ENCODE measurements around the gene CLDN2.

Gene CLDN2

DNA sequence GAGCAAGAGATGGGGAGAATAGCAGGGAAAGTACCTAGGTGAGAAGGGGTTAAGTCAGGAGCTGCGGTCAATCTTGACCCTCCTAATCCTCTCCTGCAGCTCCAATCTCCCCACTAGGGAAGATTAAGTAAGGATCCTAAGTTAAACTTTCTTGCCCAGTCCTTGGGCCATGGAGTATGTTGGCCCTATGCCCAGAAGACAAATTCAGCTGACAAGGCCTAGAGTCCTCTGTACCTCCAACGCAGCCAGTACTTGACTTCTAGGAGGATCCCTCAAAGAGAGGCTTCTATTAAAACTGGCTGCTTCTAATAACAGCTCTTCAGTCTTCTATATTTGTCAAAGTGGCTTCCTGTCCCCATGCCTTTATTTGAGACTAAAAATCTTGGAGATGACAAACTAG, 1.4 kb downstream of the CLDN2 start:
- no peak for DNase-seq (ENCODE audit: low read depth)

DNA sequence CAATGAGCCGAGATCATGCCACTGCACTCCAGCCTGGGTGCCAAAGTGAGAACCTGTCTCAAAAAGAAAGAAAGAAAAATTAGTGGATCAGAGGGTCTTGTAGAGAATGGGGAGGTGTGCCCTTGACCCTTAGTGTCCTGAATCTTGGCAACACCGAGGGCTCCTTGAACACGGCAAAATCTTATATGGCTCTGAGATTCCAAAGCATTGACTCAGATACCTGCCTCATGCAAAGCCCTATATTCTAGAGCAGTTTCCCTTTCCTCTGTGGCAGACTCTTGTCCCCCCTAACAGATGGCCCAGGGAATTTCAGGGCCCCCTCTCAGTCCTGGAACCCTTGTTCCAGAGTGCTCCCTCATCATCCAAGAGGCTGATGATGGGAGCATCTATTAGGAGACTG, 6.8 kb downstream of the CLDN2 start:
- no peak for DNase-seq (ENCODE audit: low read depth)

GRCh38 chrX:106927700-106928099, 7.5 kb downstream of the CLDN2 start:
- no peak for DNase-seq (ENCODE audit: low read depth)

GRCh38 chrX:106928227-106928626, 8.0 kb downstream of the CLDN2 start:
- no peak for DNase-seq (ENCODE audit: low read depth)

DNA sequence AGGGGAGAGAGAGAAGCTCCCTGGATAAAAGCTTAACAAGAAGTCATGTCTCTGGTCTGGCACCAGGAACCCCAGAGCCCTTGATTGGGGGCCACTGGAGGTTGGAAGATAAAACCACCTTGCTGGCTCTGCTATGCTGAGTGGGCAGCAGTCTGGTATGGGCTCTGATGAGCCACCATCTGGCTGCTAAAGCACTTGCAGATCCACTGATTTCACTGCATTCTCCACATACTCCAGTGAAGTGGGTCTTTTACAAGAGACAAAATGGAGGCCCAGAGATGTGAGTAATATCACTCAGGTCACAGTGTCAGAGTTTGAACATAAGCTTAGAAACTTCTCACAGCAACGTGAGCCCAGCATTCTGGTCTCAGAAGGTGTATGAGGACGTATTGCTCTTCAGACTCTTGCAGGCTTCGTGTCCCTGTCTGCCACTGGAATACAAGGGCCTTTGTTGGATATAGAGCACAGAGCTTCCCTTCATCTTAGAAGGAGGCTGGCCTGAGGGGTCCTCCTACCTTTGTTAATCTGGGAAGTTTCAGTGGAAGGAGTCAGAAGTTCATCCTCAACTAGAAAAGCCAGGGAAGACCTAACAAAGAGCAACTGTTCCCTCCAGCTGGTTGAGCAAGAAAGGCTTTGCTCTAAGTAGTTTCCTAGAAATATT, 11.8 kb downstream of the CLDN2 start:
- no peak for DNase-seq (ENCODE audit: low read depth)

GRCh38 chrX:106932492-106932923, 12.3 kb downstream of the CLDN2 start:
- DNase-seq (ENCODE audit: low read depth) = no peak

GRCh38 chrX:106932960-106933537, 12.8 kb downstream of the CLDN2 start:
- DNase-seq (ENCODE audit: low read depth) = no peak

DNA sequence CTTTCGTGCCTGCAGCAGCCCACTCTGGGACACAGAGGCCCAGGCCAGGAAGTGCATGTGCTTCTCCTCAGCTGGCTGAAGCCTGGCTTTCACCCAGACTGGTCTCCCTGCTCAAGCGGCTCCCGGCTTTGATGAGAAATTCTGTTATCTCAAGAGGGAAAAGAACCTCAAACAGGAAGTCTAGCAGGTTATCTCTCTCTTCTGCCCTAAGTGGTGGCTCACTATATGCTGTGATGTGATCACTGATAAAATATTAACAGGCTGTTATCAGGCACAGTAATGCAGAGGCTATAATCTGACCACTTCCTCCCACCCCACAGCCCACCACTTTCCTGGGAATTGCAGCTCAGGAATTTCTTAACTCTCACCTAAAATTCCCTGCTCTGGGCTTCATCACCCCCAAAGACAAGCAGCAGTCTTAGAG, 13.3 kb downstream of the CLDN2 start:
- DNase-seq (ENCODE audit: low read depth) = no peak

DNA sequence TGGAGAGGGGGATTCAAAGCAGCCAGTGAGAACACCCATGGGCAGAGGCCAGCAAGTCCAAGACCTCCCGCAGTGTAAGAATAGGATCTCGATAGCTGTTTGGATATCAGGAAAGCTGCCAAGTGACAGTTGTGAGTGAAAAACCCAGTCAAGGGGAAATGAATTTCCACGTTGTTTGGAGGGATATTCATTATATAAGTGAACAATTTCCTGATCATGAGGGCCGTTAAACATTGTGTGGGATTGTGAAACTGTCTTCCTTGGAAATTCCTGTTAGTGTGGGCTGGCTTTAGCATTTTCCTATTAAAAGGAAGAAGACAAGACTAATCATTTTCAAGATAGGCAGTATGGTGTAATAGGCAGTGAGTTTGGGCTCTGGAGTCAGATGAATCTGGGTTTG, 15.0 kb downstream of the CLDN2 start:
- DNase-seq (ENCODE audit: low read depth) = no peak

- DNase-seq (ENCODE audit: low read depth) = no peak
Observed at GRCh38 chrX:106936246-106936645, 16.0 kb downstream of the CLDN2 start.

DNA sequence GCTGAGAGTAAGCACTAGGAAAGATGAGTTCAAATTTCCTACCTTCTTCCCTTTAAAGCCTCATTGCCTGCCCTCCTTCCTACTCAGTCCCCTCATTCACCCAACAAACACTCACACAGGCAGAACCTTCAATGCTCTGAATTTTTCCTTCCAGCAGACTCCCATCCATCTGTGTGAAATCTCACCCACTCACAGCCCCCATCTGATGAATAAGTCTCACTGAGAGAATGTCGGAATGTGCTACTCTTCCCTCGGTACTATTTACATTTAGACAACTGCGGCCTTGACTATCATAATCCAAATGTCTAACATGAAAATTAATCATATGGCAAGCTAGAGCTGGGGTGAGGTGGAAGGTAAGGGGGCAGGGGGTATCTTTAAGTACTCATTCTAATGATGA, 19.4 kb downstream of the CLDN2 start:
- DNase-seq (ENCODE audit: low read depth) = no peak

- no peak for DNase-seq (ENCODE audit: low read depth)
Observed at GRCh38 chrX:106940068-106940467, 19.9 kb downstream of the CLDN2 start.

DNA sequence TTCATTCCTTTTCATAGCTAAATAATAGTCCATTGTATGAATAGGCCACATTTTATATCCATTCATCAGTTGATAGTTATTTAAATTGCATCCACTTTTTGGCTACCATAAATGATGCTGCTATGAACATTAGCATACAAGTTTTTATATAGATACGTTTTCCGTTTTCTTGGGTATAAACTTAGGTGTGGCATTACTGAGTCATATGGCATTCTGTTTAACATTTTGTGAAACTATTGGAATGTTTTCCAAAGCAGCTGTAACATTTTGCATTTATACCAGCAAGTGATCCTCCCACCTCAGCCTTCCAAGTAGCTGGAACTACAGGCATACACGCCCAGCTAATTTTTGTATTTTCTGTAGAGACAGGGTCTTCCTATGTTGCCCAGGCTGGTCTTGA, 26.3 kb downstream of the CLDN2 start:
- no peak for DNase-seq (ENCODE audit: low read depth)

GRCh38 chrX:106948641-106949040, 28.4 kb downstream of the CLDN2 start:
- no peak for DNase-seq (ENCODE audit: low read depth)

DNA sequence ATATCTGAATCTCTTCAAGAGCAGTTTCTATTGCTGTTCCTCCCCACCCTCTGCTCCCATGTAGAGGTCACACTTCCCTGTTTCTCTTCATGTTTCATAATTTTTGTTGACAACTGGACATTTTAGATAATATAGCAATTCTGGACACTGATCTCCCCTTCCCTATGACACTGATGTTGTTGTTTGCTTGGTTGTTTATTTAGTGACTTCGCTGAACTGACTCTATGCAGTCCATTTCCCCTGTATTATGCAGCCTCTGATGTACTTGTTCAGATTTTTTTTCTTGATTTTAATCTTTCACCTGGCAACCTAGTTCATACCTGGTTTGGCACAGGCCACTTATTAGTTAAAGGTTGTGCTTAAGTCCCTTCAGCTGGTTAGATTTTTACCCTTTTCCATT, 29.2 kb downstream of the CLDN2 start:
- no peak for DNase-seq (ENCODE audit: low read depth)

GRCh38 chrX:106950381-106950780, 30.2 kb downstream of the CLDN2 start:
- DNase-seq (ENCODE audit: low read depth) = no peak

- no peak for DNase-seq (ENCODE audit: low read depth)
Observed at GRCh38 chrX:106951230-106951629, 31.0 kb downstream of the CLDN2 start.

- DNase-seq (ENCODE audit: low read depth) = no peak
Observed at GRCh38 chrX:106952089-106952488, 31.9 kb downstream of the CLDN2 start.

DNA sequence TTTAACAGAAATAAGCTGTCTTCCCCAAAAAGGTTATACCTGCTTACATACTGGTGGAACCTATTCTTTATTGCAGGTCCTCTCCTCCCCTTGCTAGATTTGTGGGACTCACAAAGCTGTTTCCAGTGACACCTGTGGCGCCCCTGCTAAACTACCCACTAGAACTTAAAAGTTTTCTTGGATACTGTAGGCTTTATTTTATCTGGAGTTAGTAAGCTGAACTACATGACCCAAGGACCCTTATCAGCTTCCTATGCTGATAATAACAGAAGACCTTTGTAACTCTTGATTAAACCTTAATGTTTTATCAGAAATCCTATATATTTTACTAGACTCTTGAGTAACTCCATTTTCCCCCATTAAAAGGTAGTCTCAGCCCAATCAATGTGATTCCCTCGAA, 32.3 kb downstream of the CLDN2 start:
- no peak for DNase-seq (ENCODE audit: low read depth)

DNA sequence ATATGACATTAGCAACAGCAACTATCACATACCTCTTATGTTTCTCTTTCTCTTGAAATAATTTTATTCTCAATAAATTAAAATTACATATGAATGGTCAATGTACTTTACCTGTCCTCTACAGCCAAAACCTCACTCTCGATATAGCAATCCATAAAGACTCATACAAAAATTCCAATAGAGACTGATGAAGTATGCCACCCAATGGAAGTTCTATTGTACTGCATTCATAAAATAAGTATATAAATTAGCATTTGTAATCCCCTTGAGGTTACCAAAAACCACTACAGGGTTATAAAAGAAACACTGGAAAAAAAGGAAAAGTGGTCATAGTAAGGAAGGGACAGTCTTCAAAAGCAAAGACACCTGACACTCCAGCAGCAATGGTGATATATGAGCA, 32.8 kb downstream of the CLDN2 start:
- DNase-seq (ENCODE audit: low read depth) = no peak

- no peak for DNase-seq (ENCODE audit: low read depth)
Observed at GRCh38 chrX:106954041-106954440, 33.8 kb downstream of the CLDN2 start.

GRCh38 chrX:106955004-106955772, 35.0 kb downstream of the CLDN2 start:
- no peak for DNase-seq (ENCODE audit: low read depth)

DNA sequence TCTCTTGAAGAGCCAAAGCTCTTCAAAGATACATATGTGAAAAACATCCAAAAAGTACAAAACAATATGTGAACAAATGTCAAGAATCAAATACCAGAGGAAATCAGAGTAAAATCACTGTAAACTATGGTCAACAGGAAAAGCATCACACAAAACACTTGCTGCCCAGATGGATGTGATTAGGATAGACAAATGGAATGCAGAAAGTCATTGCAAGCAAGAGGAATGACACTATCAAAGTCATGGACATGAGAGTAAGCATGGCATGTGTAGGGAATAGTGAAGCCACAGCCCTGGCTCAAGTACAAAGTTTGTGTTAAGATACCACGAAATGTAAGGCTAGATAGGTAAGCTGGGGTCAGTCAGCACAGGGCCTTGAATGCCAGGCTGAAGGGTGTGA, 37.7 kb downstream of the CLDN2 start:
- no peak for DNase-seq (ENCODE audit: low read depth)

Measured in stimulated activated CD8-positive, alpha-beta memory T cell treated with anti-CD3 and anti-CD28 coated beads, Interleukin-4, amount 100 ng/mL, for 24 hours (primary cell).